CD4-positive, alpha-beta T cell treated with Interleukin-6 at 100 ng/mL for 8 hours (primary cell): Measurements from ENCODE around the gene AURKA.
A peak's percentile ranks its signal among the peaks of the same experiment; 100 is the strongest.
"Not testable (repeated sequence)": the region's sequence is repeated elsewhere in the genome, so short reads cannot be mapped to it uniquely, and the experiment has no call there.

Source experiments
- DNase-seq: peaks from one replicate; pipeline ENCODE4 v3.0.0-alpha.2; 2020; ENCODE audit warnings: mixed read lengths, low spot score

Gene AURKA

GRCh38 chr20:56422076-56422823 is 30.2 kb upstream of the AURKA start:
- DNase-seq, result no peak

GRCh38 chr20:56420940-56421688 is 29.1 kb upstream of the AURKA start:
- DNase-seq, result no peak

GRCh38 chr20:56420028-56420427 is 28.0 kb upstream of the AURKA start:
- DNase-seq, result no peak

GRCh38 chr20:56418385-56418861 is 26.4 kb upstream of the AURKA start:
- DNase-seq, result peak; percentile 35

GRCh38 chr20:56417911-56418310 is 25.9 kb upstream of the AURKA start:
- no peak for DNase-seq

- DNase-seq, result no peak
Measured at GRCh38 chr20:56417402-56417801, 25.4 kb upstream of the AURKA start.

GRCh38 chr20:56414842-56415765 is 23.1 kb upstream of the AURKA start:
- peak; percentile 50 for DNase-seq

GRCh38 chr20:56412949-56413348 is 20.9 kb upstream of the AURKA start:
- DNase-seq, result no peak

GRCh38 chr20:56412473-56412790 is 20.4 kb upstream of the AURKA start:
- DNase-seq, result no peak

- DNase-seq, result peak; percentile 54
Measured at GRCh38 chr20:56411759-56412472, 19.9 kb upstream of the AURKA start, which contains the start of gene CASS4. TSS of gene CASS4 (plus strand) at chr20:56412260. CDS start at chr20:56412459, 199 bp downstream.

- not testable (repeated sequence) for DNase-seq
Measured at GRCh38 chr20:56411287-56411686, 19.3 kb upstream of the AURKA start.

GRCh38 chr20:56409956-56410355 is 17.9 kb upstream of the AURKA start:
- no peak for DNase-seq

GRCh38 chr20:56409521-56409920 is 17.5 kb upstream of the AURKA start:
- DNase-seq, result no peak

GRCh38 chr20:56406910-56407309 is 14.9 kb upstream of the AURKA start:
- DNase-seq, result no peak

GRCh38 chr20:56405356-56405755 is 13.3 kb upstream of the AURKA start:
- not testable (repeated sequence) for DNase-seq

- no peak for DNase-seq
Measured at GRCh38 chr20:56403465-56403864, 11.4 kb upstream of the AURKA start.

- DNase-seq, result peak; percentile 69
Measured at GRCh38 chr20:56400001-56400640, 8.1 kb upstream of the AURKA start.

GRCh38 chr20:56395166-56395565 is 3.2 kb upstream of the AURKA start:
- no peak for DNase-seq

GRCh38 chr20:56393653-56394052 is 1.6 kb upstream of the AURKA start:
- no peak for DNase-seq

- peak; percentile 23 for DNase-seq
Measured at GRCh38 chr20:56392881-56393482, 967 bp upstream of the AURKA start.
